Measurements from ENCODE around the gene REN.

The REN gene

DNA sequence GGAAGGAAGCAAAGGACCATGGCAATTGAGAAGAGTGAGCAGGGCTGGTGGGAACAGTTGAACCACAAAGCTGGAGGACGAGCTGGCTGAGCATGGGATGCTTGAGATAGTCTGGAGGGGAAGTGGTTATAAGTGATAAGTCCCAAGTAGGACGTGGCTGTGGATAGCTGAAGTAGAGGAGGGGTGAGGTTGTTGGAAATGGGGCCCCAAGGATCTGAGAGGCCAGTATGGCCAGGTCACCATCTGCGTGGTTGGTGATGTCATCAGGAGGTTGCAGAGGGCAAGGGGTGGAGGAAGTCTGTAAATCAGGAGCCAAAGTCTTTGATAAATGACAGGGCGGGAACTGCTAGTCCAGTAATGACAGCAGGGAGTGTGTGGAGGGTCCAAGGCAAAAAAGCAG lies 11.0 kb upstream of the REN start:
- TF ChIP-seq, protein P1, sequence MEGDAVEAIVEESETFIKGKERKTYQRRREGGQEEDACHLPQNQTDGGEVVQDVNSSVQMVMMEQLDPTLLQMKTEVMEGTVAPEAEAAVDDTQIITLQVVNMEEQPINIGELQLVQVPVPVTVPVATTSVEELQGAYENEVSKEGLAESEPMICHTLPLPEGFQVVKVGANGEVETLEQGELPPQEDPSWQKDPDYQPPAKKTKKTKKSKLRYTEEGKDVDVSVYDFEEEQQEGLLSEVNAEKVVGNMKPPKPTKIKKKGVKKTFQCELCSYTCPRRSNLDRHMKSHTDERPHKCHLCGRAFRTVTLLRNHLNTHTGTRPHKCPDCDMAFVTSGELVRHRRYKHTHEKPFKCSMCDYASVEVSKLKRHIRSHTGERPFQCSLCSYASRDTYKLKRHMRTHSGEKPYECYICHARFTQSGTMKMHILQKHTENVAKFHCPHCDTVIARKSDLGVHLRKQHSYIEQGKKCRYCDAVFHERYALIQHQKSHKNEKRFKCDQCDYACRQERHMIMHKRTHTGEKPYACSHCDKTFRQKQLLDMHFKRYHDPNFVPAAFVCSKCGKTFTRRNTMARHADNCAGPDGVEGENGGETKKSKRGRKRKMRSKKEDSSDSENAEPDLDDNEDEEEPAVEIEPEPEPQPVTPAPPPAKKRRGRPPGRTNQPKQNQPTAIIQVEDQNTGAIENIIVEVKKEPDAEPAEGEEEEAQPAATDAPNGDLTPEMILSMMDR (IDR thresholded peaks at IDR 0.05), result no peak
- no peak overlapping the region for H3K4me3 Mint-ChIP-seq
- no peaks in the 10 kb centered on the region for H3K9me3 Mint-ChIP-seq
- DNase-seq, result no peak
- H3K27me3 Mint-ChIP-seq (ENCODE audit: low read depth, poor library complexity), result peaks cover 35% of the 10 kb centered on the region
- no peak overlapping the region for H3K27ac Mint-ChIP-seq
- peaks cover 38% of the 10 kb centered on the region for H3K4me1 Mint-ChIP-seq
- H3K36me3 Mint-ChIP-seq (ENCODE audit: low read depth), result no peaks in the 10 kb centered on the region

DNA sequence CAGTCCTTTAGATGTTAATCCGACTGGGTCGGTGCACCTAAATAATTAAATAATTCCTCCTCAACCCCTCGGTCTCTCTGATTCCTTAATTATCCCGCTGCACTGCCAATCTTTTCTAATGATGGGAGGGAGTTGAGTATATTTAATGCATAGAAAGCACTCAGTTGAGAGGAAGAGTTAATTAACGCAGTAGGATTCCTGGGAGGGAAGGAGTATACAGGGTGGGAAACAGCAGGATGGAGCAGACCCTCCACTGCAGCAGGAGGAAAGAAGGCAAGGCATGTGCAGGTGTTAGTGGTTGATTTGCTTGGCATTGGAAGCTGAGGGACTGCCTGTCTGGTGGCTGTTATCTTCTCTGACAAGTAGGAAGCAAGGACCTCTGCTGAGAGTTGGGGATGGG lies 9.9 kb upstream of the REN start:
- Mint-ChIP-seq H3K27ac (no peak overlapping the region), H3K4me3 (no peak overlapping the region), H3K9me3 (peaks cover 5% of the 10 kb centered on the region), H3K27me3 (ENCODE audit: low read depth, poor library complexity) (peaks cover 42% of the 10 kb centered on the region), H3K4me1 (peaks cover 41% of the 10 kb centered on the region), H3K36me3 (ENCODE audit: low read depth) (no peaks in the 10 kb centered on the region)
- TF ChIP-seq, protein P1 (IDR thresholded peaks at IDR 0.05), result no peak
- no peak for DNase-seq

DNA sequence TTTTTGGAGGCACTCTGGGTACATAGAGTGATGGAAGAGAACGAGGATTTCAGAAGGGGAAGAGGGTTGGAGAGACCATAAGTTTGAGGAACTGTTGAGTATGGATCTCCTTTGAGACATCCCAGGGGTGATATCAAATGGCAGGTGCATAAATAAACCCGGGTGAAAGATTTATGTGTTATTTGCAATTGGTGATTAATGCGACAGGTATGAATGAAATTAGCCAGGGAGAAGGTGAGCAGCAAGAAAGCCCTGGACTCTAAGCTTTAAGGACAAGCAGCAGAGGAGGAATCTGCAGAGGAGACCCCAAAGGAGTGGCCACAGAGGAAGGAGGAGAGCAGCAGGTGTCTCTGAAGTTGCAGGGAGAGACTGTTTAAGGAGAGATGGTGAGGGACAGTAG lies 8.8 kb upstream of the REN start:
- no peak for DNase-seq
- no peak overlapping the region for H3K27ac Mint-ChIP-seq
- peaks cover 30% of the 10 kb centered on the region for H3K4me1 Mint-ChIP-seq
- H3K9me3 Mint-ChIP-seq, result peaks cover 16% of the 10 kb centered on the region
- H3K36me3 Mint-ChIP-seq (ENCODE audit: low read depth), result no peaks in the 10 kb centered on the region
- TF ChIP-seq, protein P1 (IDR thresholded peaks at IDR 0.05), result no peak
- H3K4me3 Mint-ChIP-seq, result no peak overlapping the region
- H3K27me3 Mint-ChIP-seq (ENCODE audit: low read depth, poor library complexity), result peaks cover 37% of the 10 kb centered on the region

DNA sequence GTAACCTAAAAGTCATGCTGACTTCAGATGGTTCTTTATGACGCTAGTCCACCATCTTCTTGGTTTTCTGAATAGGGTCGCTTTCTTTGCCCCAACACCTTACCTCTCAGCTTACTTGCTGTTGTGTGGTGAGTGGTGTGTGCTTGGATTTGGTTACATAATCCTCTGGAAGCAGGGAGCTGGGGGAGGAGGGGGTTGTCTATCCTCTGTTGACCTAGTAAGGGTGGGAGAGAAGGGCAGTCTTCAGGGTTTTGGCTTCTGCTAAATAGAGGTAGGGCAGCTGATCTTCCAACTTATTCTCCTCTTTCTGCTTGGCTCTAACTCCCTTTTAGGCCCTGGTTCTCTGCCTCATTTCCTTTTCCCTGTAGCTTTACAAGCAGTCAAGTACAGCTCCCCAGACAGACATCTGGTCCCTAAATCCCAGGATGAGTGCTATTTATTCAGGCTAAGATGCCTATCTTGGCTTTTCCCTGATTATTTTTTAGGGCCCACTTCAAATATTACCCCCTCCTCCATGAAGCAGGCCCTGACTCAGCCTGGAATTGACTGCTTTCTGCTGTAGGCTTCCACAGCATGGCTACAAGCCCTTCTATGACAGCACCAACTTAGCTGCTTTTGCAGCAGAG lies 6.4 kb upstream of the REN start:
- Mint-ChIP-seq H3K27ac (no peak overlapping the region), H3K36me3 (ENCODE audit: low read depth) (no peaks in the 10 kb centered on the region), H3K4me3 (no peak overlapping the region), H3K9me3 (peaks cover 39% of the 10 kb centered on the region), H3K27me3 (ENCODE audit: low read depth, poor library complexity) (peaks cover 40% of the 10 kb centered on the region), H3K4me1 (peaks cover 13% of the 10 kb centered on the region)
- TF ChIP-seq, protein P1 (IDR thresholded peaks at IDR 0.05), result no peak
- no peak for DNase-seq

DNA sequence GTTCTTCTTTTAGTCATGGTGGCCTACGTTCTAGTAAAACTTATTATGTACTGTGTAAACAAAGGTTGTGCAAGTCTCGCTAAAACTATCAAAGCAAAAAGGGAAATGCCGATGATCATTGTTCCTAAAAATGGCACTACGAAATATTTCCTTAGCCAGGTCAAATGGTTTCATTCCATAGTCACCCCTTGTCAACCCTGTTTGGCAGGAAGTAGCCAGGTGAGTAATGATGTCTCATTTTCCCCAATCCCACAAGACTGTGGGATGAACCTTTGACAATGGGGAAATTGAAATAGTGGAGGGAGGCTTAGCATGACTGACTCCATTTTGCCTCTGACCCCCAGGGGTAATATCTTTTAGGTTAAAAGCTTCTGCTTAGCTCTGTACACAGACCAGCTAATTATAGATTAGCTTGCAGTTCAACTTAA lies 5.6 kb upstream of the REN start:
- H3K9me3 Mint-ChIP-seq, result peaks cover 39% of the 10 kb centered on the region
- no peak for DNase-seq

More for the DNA sequence above, 5.6 kb upstream of the REN start:
- Mint-ChIP-seq H3K36me3 (ENCODE audit: low read depth) (no peaks in the 10 kb centered on the region), H3K27ac (no peak overlapping the region), H3K27me3 (ENCODE audit: low read depth, poor library complexity) (peaks cover 43% of the 10 kb centered on the region), H3K4me1 (peaks cover 13% of the 10 kb centered on the region), H3K4me3 (no peak overlapping the region)
- TF ChIP-seq, protein P1 (IDR thresholded peaks at IDR 0.05), result no peak
